OCI-LY1 (cell line): ENCODE measurements around the gene GOLGA3.

Experiments
- CTCF ChIP-seq: fragments of 200-600 bp; sonication (generic), shearing (Covaris generic); IDR thresholded peaks from 2 replicates; pipeline ENCODE4 v1.5.1; 2017; ENCODE audit warnings: mild to moderate bottlenecking, antibody characterized with exemption, low read length, moderate library complexity, mixed read lengths
- EZH2 ChIP-seq: fragments of 200-600 bp; sonication (generic), shearing (Covaris generic); IDR thresholded peaks from 2 replicates; pipeline ENCODE4 v1.8.0; 2017; ENCODE audit warnings: borderline replicate concordance, mixed run types, mild to moderate bottlenecking, antibody characterized with exemption, low read length, moderate library complexity, mixed read lengths

GRCh38 chr12:132728502-132728901 lies 100.2 kb downstream of the GOLGA3 start:
- TF ChIP-seq CTCF (no peak), EZH2 (no peak)
